Endodermal cell (in vitro differentiated cells): ENCODE measurements around the gene EXD3. TPM values are rescaled to one million over a fixed set of nuclear protein-coding genes. Genes with fewer than 3 reads are reported as not detected.

Source experiments
- DNase-seq: peaks from one replicate; pipeline ENCODE4 v3.0.0-alpha.2; 2017
- H3K27ac ChIP-seq: 2 replicates; pipeline ENCODE4 v1.5.1; 2013; ENCODE audit warnings: mild to moderate bottlenecking, low read depth, low read length, moderate library complexity
- H3K27me3 ChIP-seq: 2 replicates; pipeline ENCODE4 v1.6.1; 2013; ENCODE audit warnings: mild to moderate bottlenecking, low read length, moderate library complexity; ENCODE audit not compliant: insufficient read depth, control insufficient read depth, poor library complexity, severe bottlenecking
- H3K36me3 ChIP-seq: 2 replicates; pipeline ENCODE4 v1.7.0; 2013; ENCODE audit warnings: mild to moderate bottlenecking, low read length, moderate library complexity; ENCODE audit not compliant: control insufficient read depth, insufficient read depth
- H3K4me1 ChIP-seq: one replicate; pipeline ENCODE4 v1.7.0; 2013; ENCODE audit warnings: low read length; ENCODE audit not compliant: control insufficient read depth, insufficient read depth
- H3K4me3 ChIP-seq: 2 replicates; pipeline ENCODE4 v1.5.1; 2013; ENCODE audit warnings: mild to moderate bottlenecking, low read length, moderate library complexity
- H3K9ac ChIP-seq: 2 replicates; pipeline ENCODE4 v1.6.1; 2013; ENCODE audit warnings: mild to moderate bottlenecking, low read length, moderate library complexity; ENCODE audit not compliant: poor library complexity, severe bottlenecking; ENCODE audit errors: extremely low read depth
- H3K9me3 ChIP-seq: 2 replicates; pipeline ENCODE4 v1.6.1; 2013; ENCODE audit warnings: mild to moderate bottlenecking, low read length, moderate library complexity; ENCODE audit not compliant: control insufficient read depth
- H3K27ac Mint-ChIP-seq: 2 replicates; pipeline ENCODE4 v1.8.0; 2020; ENCODE audit warnings: mixed read lengths
- H3K27me3 Mint-ChIP-seq: 2 replicates; pipeline ENCODE4 v1.8.0; 2021; ENCODE audit warnings: mild to moderate bottlenecking, mixed read lengths; ENCODE audit not compliant: insufficient read depth
- H3K36me3 Mint-ChIP-seq: 2 replicates; pipeline ENCODE4 v1.8.0; 2020; ENCODE audit warnings: low read depth, mixed read lengths
- H3K4me1 Mint-ChIP-seq: 2 replicates; pipeline ENCODE4 v1.8.0; 2020; ENCODE audit warnings: mixed read lengths
- H3K4me3 Mint-ChIP-seq: 2 replicates; pipeline ENCODE4 v1.8.0; 2020; ENCODE audit warnings: mild to moderate bottlenecking, moderate library complexity, mixed read lengths
- H3K9me3 Mint-ChIP-seq: 2 replicates; pipeline ENCODE4 v1.8.0; 2020; ENCODE audit warnings: mild to moderate bottlenecking, mixed read lengths
- WGBS, 2 experiments: methylation state at CpG; one replicate each; pipeline versions ENCODE4 v1.1.5 to v1.1.7; 2013; ENCODE audit warnings: missing lambda C conversion rate in 2 of 2, mixed read lengths in 1 of 2; ENCODE audit not compliant: insufficient coverage in 1 of 2, insufficient read length in 1 of 2; 5-methylcytosine and 5-hydroxymethylcytosine counted together
- total RNA-seq, 2 donors: library from RNA; stranded (reverse); fragmentation: NEBNext Ultra II Directional in 1 of 2; extraction: Animal tissue kit (Norgen Biotek cat#: 25700) in 1 of 2; gene quantifications; 2 replicates in 1 of 2; 3 replicates in 1 of 2; pipeline ENCODE4 v1.2.1, GENCODE V29; 2021
- TF ChIP-seq, protein P1 (sequence below): fragments of 200-600 bp; sonication (generic); conservative IDR thresholded peaks from 2 replicates; pipeline ENCODE4 v1.5.0; 2021; ENCODE audit warnings: antibody characterized with exemption, mild to moderate bottlenecking

The EXD3 gene
- total RNA-seq, 2 donors from 2014 or later: 15.5 to 31.0 TPM

DNA sequence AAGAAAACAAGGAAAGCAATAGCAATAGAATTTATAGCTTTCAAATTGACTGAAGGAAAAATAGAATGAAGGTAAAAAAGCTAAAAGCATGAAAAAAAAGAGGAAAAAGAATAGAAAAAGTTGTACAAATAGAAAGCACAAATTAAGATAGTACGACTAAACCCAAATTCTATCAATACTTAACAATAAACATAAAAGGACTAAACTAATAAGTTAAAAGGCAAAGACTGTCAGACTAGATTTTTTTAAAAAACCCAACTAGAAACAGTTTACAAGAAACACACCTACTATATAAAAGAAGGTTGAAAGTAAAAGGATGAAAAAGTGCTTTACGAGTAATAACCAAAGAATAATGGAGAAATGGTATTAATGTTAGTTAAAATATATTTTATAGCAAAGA lies 86.2 kb downstream of the EXD3 start:
- Mint-ChIP-seq H3K27ac (no peak overlapping the region), H3K9me3 (peaks cover 40% of the 10 kb centered on the region), H3K27me3 (peaks cover 9% of the 10 kb centered on the region), H3K4me1 (no peaks in the 10 kb centered on the region), H3K36me3 (peaks cover 1% of the 10 kb centered on the region), H3K4me3 (no peak overlapping the region)
- no peaks in the 10 kb centered on the region for H3K4me1 ChIP-seq
- TF ChIP-seq, protein P1, sequence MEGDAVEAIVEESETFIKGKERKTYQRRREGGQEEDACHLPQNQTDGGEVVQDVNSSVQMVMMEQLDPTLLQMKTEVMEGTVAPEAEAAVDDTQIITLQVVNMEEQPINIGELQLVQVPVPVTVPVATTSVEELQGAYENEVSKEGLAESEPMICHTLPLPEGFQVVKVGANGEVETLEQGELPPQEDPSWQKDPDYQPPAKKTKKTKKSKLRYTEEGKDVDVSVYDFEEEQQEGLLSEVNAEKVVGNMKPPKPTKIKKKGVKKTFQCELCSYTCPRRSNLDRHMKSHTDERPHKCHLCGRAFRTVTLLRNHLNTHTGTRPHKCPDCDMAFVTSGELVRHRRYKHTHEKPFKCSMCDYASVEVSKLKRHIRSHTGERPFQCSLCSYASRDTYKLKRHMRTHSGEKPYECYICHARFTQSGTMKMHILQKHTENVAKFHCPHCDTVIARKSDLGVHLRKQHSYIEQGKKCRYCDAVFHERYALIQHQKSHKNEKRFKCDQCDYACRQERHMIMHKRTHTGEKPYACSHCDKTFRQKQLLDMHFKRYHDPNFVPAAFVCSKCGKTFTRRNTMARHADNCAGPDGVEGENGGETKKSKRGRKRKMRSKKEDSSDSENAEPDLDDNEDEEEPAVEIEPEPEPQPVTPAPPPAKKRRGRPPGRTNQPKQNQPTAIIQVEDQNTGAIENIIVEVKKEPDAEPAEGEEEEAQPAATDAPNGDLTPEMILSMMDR: no peak
- H3K4me3 ChIP-seq: no peak overlapping the region
- no peaks in the 10 kb centered on the region for H3K36me3 ChIP-seq
- no peak overlapping the region for H3K27ac ChIP-seq
- peaks cover 14% of the 10 kb centered on the region for H3K9me3 ChIP-seq
- no peak for DNase-seq
- no peaks in the 10 kb centered on the region for H3K27me3 ChIP-seq
- WGBS, 2 experiments: 86 to 90% methylated on average over 1 to 2 of the region's 2 CpGs
- no peak overlapping the region for H3K9ac ChIP-seq

DNA sequence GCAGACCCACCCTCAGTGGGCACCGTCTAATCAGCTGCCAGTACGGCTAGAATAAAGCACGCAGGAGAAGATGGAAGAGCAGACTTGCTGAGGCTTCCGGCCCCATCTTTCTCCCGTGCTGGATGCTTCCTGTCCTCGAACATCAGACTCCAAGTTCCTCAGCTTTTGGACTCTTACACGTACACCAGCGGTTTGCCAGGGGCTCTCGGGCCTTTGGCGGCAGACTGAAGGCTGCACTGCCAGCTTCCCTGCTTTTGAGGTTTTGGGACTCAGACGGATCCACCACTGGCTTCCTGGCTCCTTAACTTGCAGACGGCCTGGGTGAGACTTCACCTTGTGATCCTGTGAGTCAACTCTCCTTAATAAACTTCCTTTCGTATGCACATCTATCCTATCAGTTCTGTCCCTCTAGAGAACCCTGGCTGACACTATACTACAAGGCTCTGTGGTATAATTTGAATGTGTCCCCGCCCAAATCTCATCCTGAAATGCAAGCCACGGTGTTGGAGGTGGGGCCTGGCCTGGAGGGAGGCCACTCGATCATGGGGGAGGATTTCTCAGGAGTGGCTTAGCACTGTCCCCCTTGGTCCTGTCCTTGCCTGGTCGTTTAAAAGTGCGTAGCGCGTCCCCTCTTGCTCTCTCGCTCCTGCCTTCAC lies 89.8 kb downstream of the EXD3 start:
- no peak overlapping the region for H3K4me3 ChIP-seq
- no peak overlapping the region for H3K27ac ChIP-seq
- WGBS, 2 experiments: 80 to 81% methylated on average over 21 of the region's 21 CpGs
- peaks cover 26% of the 10 kb centered on the region for H3K9me3 ChIP-seq
- no peak overlapping the region for H3K27ac Mint-ChIP-seq
- H3K4me1 Mint-ChIP-seq: no peaks in the 10 kb centered on the region
- H3K36me3 Mint-ChIP-seq: peaks cover 1% of the 10 kb centered on the region
- no peak for DNase-seq
- peaks cover 33% of the 10 kb centered on the region for H3K9me3 Mint-ChIP-seq
- H3K27me3 Mint-ChIP-seq: peaks cover 8% of the 10 kb centered on the region
- TF ChIP-seq, protein P1: no peak
- no peak overlapping the region for H3K4me3 Mint-ChIP-seq
- H3K9ac ChIP-seq: no peak overlapping the region
- no peaks in the 10 kb centered on the region for H3K27me3 ChIP-seq
- no peaks in the 10 kb centered on the region for H3K36me3 ChIP-seq
- no peaks in the 10 kb centered on the region for H3K4me1 ChIP-seq

DNA sequence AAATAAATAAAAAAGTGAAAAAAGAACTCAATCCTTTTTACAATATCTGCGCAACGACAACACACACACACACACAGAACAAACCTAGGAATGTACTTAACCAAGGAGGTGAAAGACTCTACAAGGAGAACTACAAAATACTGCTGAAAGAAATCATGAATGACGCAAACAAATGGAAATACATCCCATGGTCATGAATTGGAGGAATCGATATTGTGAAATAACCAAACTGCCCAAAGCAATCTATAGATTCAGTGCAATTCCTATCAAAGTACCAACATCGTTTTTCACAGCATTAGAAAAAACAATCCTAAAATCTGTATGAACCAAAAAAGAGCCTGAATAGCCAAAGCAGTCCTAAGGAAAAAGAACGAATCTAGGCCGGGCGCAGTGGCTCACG lies 91.0 kb downstream of the EXD3 start:
- WGBS, 2 experiments: 89 to 96% methylated on average over 7 to 8 of the region's 9 CpGs
- peaks cover 24% of the 10 kb centered on the region for H3K9me3 Mint-ChIP-seq

More for the DNA sequence above, 91.0 kb downstream of the EXD3 start:
- H3K9me3 ChIP-seq: peaks cover 26% of the 10 kb centered on the region
- TF ChIP-seq, protein P1: no peak
- DNase-seq: no peak
- H3K27ac Mint-ChIP-seq: no peak overlapping the region
- H3K4me1 ChIP-seq: no peaks in the 10 kb centered on the region
- H3K4me3 ChIP-seq: no peak overlapping the region
- H3K36me3 Mint-ChIP-seq: no peaks in the 10 kb centered on the region
- H3K4me1 Mint-ChIP-seq: no peaks in the 10 kb centered on the region
- H3K27me3 Mint-ChIP-seq: peaks cover 13% of the 10 kb centered on the region
- H3K9ac ChIP-seq: no peak overlapping the region
- H3K4me3 Mint-ChIP-seq: no peak overlapping the region
- peaks cover 4% of the 10 kb centered on the region for H3K27me3 ChIP-seq
- H3K36me3 ChIP-seq: no peaks in the 10 kb centered on the region
- no peak overlapping the region for H3K27ac ChIP-seq
